GM12878 (cell line): ENCODE measurements around the gene HINT3. TPM values are rescaled to one million over a fixed set of nuclear protein-coding genes. Genes with fewer than 3 reads are reported as not detected.
"Not testable (repeated sequence)": the region's sequence is repeated elsewhere in the genome, so short reads cannot be mapped to it uniquely, and the experiment has no call there.

ENCODE experiments used
- ATAC-seq: fragments of 200-7000 bp; cut with Tn5 transposase; 3 replicates; pipeline ENCODE4 v1.9.1; 2020; ENCODE audit warnings: mild to moderate bottlenecking, moderate library complexity
- BruUV-seq: library from RNA; stranded (reverse); fragments of 400-500 nt; replicated peaks from 2 replicates; lab custom pipeline; 2021; lab: Mats Ljungman, UMichigan
- CTCF ChIA-PET: fragments of 300-600 bp; sonication (Branson Sonifier 250); formaldehyde crosslinking; extraction: SDS; loops from one replicate; lab custom pipeline; 2021; ENCODE audit warnings: inconsistent platforms; lab: Yijun Ruan, JAX
- POLR2A ChIA-PET: fragments of 350-600 bp; formaldehyde crosslinking; extraction: SDS; loops from one replicate; lab custom pipeline; 2021; ENCODE audit warnings: inconsistent platforms; lab: Charles Lee
- RAD21 ChIA-PET: fragments of 300-600 bp; sonication (Branson Sonifier 250); formaldehyde crosslinking; loops from one replicate; lab custom pipeline; 2023; ENCODE audit warnings: antibody characterized with exemption; ENCODE audit not compliant: unreplicated experiment; lab: Charles Lee
- SMC1A ChIA-PET: fragments of 300-600 bp; sonication (Branson Sonifier 250); formaldehyde crosslinking; loops from one replicate; lab custom pipeline; 2023; ENCODE audit not compliant: unreplicated experiment, uncharacterized antibody; lab: Charles Lee
- DNase-seq: peaks from one replicate; pipeline ENCODE4 v3.0.0-alpha.2; 2011; ENCODE audit warnings: low read depth, low spot score
- FAIRE-seq: peaks from 3 replicates; lab custom pipeline; 2011; peaks lifted over from hg19 to GRCh38; lab: Jason Lieb, UNC
- H2AFZ ChIP-seq: 2 replicates; pipeline ENCODE4 v1.6.0; 2011; ENCODE audit warnings: low read depth, low read length, control low read depth; ENCODE audit not compliant: control insufficient read depth
- H3K27ac ChIP-seq: 2 replicates; pipeline ENCODE4 v1.5.1; 2011; ENCODE audit warnings: control low read depth; ENCODE audit not compliant: control insufficient read depth, insufficient read depth
- H3K27me3 ChIP-seq, 2 experiments: replicated peaks in 1 of 2; 2 replicates each; pipeline versions ENCODE4 v1.6.0 to v1.6.1; 2011; ENCODE audit warnings: low read length in 1 of 2; ENCODE audit not compliant: control insufficient read depth in 2 of 2, insufficient read depth in 2 of 2
- H3K36me3 ChIP-seq, 2 experiments: 2 replicates each; pipeline ENCODE4 v1.5.1; 2011; ENCODE audit warnings: low read length in 1 of 2; ENCODE audit not compliant: control insufficient read depth in 2 of 2, insufficient read depth in 2 of 2
- H3K4me1 ChIP-seq: 2 replicates; pipeline ENCODE4 v1.6.1; 2011; ENCODE audit warnings: mild to moderate bottlenecking, low read length, moderate library complexity, mixed read lengths; ENCODE audit not compliant: control insufficient read depth, insufficient read depth
- H3K4me2 ChIP-seq: 2 replicates; pipeline ENCODE4 v1.6.0; 2011; ENCODE audit warnings: control low read depth; ENCODE audit not compliant: control insufficient read depth, insufficient read depth
- H3K4me3 ChIP-seq: fragments of 200-600 bp; sonication (generic); 2 replicates; pipeline ENCODE4 v1.5.1; 2016
- H3K79me2 ChIP-seq: 2 replicates; pipeline ENCODE4 v1.6.0; 2011; ENCODE audit warnings: low read length; ENCODE audit not compliant: control insufficient read depth, insufficient read depth
- H3K9ac ChIP-seq: 2 replicates; pipeline ENCODE4 v1.8.0; 2011; ENCODE audit warnings: low read length, control low read depth, mixed read lengths; ENCODE audit not compliant: control insufficient read depth, insufficient read depth
- H3K9me3 ChIP-seq: replicated peaks from 3 replicates; pipeline ENCODE4 v1.5.1; 2011; ENCODE audit warnings: mild to moderate bottlenecking, low read length; ENCODE audit not compliant: control insufficient read depth, insufficient read depth
- H4K20me1 ChIP-seq: 2 replicates; pipeline ENCODE4 v1.6.0; 2011; ENCODE audit not compliant: control insufficient read depth, insufficient read depth
- NR2F1 ChIP-seq: fragments of 450-650 bp; conservative IDR thresholded peaks from 2 replicates; pipeline ENCODE4 v1.6.1; 2017; ENCODE audit warnings: mild to moderate bottlenecking
- WGBS: methylation state at CpG from one replicate; pipeline ENCODE4 v1.1.6; 2016; ENCODE audit warnings: low lambda C conversion rate; ENCODE audit not compliant: insufficient replicate concordance, insufficient coverage; ENCODE audit errors: missing lambda C conversion rate; 5-methylcytosine and 5-hydroxymethylcytosine counted together
- in situ Hi-C: fragments of 300-500 bp; cut with MboI; formaldehyde crosslinking; loops from 9 replicates; pipeline ENCODE4 v1.14.3; 2018; ENCODE audit warnings: mixed read lengths
- intact Hi-C: fragments of 100-400 bp; cut with micrococcal nuclease; formaldehyde crosslinking; loops from one replicate; pipeline ENCODE4 v1.14.2; 2022; ENCODE audit not compliant: unreplicated experiment
- polyA plus RNA-seq, 11 experiments: library from polyadenylated mRNA; depleted of rRNA in 4 of 11; unstranded in 6 of 11; stranded (reverse) in 5 of 11; fragments of >200 nt; fragmentation: Nextera tagmentation in 4 of 11; fragmentation: Illumina TruSeq in 1 of 11; extraction: Ambion mirVana in 4 of 11; extraction: Trizol in 1 of 11; gene quantifications; 1 replicate in 1 of 11; 2 replicates in 10 of 11; pipeline versions ENCODE4 v1.2.1 to v1.2.3, GENCODE V29; 2011 to 2016; ENCODE audit warnings: inconsistent platforms in 2 of 11, missing spikeins in 2 of 11, low read depth in 1 of 11
- total RNA-seq, 4 experiments: library from RNA; depleted of rRNA in 3 of 4; stranded (reverse); fragments of >200 nt in 3 of 4; fragmentation: Illumina TruSeq in 1 of 4; extraction: Trizol in 1 of 4; gene quantifications; 2 replicates each; pipeline versions ENCODE4 v1.2.1 to v1.2.3, GENCODE V29; 2013 to 2021

Gene HINT3
- total and polyA plus RNA-seq, 10 of the 15 experiments (the other 5 are each of a cell fraction or from before 2014, with no cell fraction given): 0.72 to 9.1 (median 5.4) TPM

DNA sequence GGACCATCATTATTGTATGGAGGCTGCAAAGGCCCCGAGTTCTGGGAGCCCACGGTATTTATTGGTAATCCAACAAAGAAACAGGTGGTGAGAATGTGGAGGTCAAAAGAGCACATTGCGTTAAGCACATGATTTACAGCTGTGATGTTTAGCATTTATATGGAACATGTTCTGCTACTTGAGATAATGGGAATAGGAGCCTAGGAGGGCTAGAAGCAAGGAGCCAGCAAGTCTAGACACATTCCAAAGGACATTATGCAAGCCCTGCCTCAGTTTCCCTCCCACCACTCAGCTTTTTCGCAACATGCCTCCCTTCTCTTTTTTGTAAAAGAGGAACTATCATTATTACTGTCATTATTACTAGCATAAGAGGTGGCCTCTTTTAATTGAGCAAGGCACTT lies 45.5 kb upstream of the HINT3 start:
- peak overlapping the region; percentile 3; the same call in 1 of the 2 replicates for H3K27ac ChIP-seq
- peaks cover 0 to 12% of the 10 kb centered on the region in 2 experiments; a peak in 2 of 4 replicates for H3K36me3 ChIP-seq
- H3K4me3 ChIP-seq, BruUV-seq, H4K20me1 ChIP-seq, H3K9me3 ChIP-seq, in situ Hi-C loops, H3K9ac ChIP-seq, H3K79me2 ChIP-seq, H3K4me2 ChIP-seq, H2AFZ ChIP-seq, FAIRE-seq, DNase-seq, H3K27me3 ChIP-seq, ATAC-seq, intact Hi-C loops: not testable (repeated sequence)
- H3K4me1 ChIP-seq: peaks cover 16% of the 10 kb centered on the region
- POLR2A ChIA-PET: interaction anchor here (1.3 kb wide), 1 partner anchor 8 kb away, joined by 9 read pairs; no protein-coding TSS in a partner anchor
- SMC1A ChIA-PET: interaction anchor here (0.9 to 2.3 kb wide), 13 partner anchors 8 to 130 kb away, joined by 3 to 7 read pairs (median 4); partner anchors contain the start of genes NCOA7 and TRMT11
- peak; percentile 63 for TF ChIP-seq NR2F1
- 65% methylated on average over 4 of the region's 4 CpGs for WGBS
- CTCF ChIA-PET: interaction anchor here (1.0 to 4.5 kb wide), 11 partner anchors 10 to 130 kb away, joined by 3 to 26 read pairs (median 5); partner anchors contain the start of genes HINT3 and NCOA7
- RAD21 ChIA-PET: interaction anchor here (0.9 to 5.3 kb wide), 7 partner anchors 8 to 120 kb away, joined by 3 to 27 read pairs (median 3); partner anchors contain the start of genes HINT3 and NCOA7

DNA sequence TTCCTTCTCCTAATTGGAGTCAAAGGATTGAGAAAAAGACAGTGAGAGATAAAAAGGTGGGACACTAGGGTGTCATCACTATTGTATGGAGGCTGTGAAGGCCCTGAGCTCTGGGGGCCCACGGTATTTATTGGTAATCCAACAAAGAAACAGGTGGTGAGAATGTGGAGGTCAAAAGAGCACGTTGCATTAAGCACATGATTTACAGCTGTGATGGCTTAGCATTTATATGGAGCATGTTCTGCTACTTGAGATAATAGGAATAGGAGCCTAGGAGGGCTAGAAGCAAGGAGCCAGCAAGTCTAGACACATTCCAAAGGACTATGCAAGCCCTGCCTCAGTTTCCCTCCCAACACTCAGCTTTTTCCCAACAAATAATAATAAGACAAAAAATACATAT lies 44.1 kb upstream of the HINT3 start:
- H3K79me2 ChIP-seq, H3K27ac ChIP-seq, H4K20me1 ChIP-seq, BruUV-seq, H3K4me2 ChIP-seq, POLR2A ChIA-PET, RAD21 ChIA-PET, FAIRE-seq, in situ Hi-C loops, H3K27me3 ChIP-seq, ATAC-seq, H3K9me3 ChIP-seq, H2AFZ ChIP-seq, intact Hi-C loops, H3K9ac ChIP-seq, H3K4me3 ChIP-seq, H3K36me3 ChIP-seq, DNase-seq: not testable (repeated sequence)
- 66% methylated on average over 2 of the region's 2 CpGs for WGBS
- H3K4me1 ChIP-seq: peaks cover 16% of the 10 kb centered on the region
- ChIA-PET CTCF (interaction anchor here (2.9 kb wide), 1 partner anchor 63 kb away, joined by 13 read pairs; no protein-coding TSS in a partner anchor), SMC1A (interaction anchor here (1.5 to 1.6 kb wide), 2 partner anchors 29 to 62 kb away, joined by 3 read pairs; no protein-coding TSS in a partner anchor)
